HCT116 (cell line): ENCODE results near the gene VEPH1.

ENCODE experiments used
- EZH2phosphoT487 ChIP-seq: fragments of 200-600 bp; IDR thresholded peaks from 2 replicates; pipeline ENCODE4 v1.6.1; 2018; ENCODE audit warnings: antibody characterized with exemption, borderline replicate concordance
- FOSL1 ChIP-seq: IDR thresholded peaks from 2 replicates; pipeline ENCODE4 v1.6.1; 2012; ENCODE audit warnings: low read depth
- YY1 ChIP-seq: IDR thresholded peaks from 2 replicates; pipeline ENCODE4 v1.6.1; 2011; ENCODE audit warnings: low read length, low read depth, moderate library complexity, mild to moderate bottlenecking; ENCODE audit not compliant: insufficient replicate concordance; ENCODE audit errors: extremely low read depth
- TF ChIP-seq, protein P1 (sequence below), 3 experiments: fragments of 200-600 bp in 1 of 3; sonication (generic) in 1 of 3; IDR thresholded peaks in 2 of 3; conservative IDR thresholded peaks in 1 of 3; 2 replicates each; pipeline ENCODE4 v1.5.1; 2012 to 2017; ENCODE audit warnings: low read depth in 2 of 3, low read length in 2 of 3, antibody characterized with exemption in 1 of 3, borderline replicate concordance in 1 of 3, control low read depth in 1 of 3, mild to moderate bottlenecking in 1 of 3, mixed read lengths in 1 of 3, mixed run types in 1 of 3, moderate library complexity in 1 of 3; ENCODE audit not compliant: insufficient read depth in 1 of 3
- TF ChIP-seq, protein P2 (sequence below): IDR thresholded peaks from 2 replicates; pipeline ENCODE4 v1.6.1; 2012

DNA sequence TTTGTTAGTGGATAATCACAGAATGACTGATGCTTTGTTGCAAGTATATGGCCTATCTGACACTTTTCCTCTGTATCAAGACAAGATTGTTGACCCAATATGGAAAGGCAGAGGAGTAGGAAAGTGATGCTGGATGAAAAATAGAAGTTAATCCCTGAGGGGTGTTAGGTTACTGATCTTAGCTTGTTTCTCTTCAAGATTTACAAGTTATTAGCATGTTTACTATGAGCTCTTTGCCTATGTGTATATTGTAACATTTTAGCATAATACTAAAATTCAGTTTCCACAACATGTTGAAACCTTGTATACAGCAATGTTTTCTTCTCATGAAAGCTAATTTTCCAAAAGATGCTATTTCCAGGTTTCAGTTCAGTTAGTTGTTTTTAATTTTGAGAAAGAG, 222.9 kb downstream of the VEPH1 start:
- TF ChIP-seq, protein P1, sequence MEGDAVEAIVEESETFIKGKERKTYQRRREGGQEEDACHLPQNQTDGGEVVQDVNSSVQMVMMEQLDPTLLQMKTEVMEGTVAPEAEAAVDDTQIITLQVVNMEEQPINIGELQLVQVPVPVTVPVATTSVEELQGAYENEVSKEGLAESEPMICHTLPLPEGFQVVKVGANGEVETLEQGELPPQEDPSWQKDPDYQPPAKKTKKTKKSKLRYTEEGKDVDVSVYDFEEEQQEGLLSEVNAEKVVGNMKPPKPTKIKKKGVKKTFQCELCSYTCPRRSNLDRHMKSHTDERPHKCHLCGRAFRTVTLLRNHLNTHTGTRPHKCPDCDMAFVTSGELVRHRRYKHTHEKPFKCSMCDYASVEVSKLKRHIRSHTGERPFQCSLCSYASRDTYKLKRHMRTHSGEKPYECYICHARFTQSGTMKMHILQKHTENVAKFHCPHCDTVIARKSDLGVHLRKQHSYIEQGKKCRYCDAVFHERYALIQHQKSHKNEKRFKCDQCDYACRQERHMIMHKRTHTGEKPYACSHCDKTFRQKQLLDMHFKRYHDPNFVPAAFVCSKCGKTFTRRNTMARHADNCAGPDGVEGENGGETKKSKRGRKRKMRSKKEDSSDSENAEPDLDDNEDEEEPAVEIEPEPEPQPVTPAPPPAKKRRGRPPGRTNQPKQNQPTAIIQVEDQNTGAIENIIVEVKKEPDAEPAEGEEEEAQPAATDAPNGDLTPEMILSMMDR (IDR thresholded peaks at IDR 0.05 in 2 of 3, conservative IDR thresholded peaks at IDR 0.05 in 1 of 3; ENCODE audit: borderline replicate concordance in 1 of 3, insufficient read depth in 1 of 3, low read depth in 2 of 3, low read length in 2 of 3): no peak
- TF ChIP-seq EZH2phosphoT487 (no peak), YY1 (no peak), FOSL1 (no peak)
- TF ChIP-seq, protein P2, sequence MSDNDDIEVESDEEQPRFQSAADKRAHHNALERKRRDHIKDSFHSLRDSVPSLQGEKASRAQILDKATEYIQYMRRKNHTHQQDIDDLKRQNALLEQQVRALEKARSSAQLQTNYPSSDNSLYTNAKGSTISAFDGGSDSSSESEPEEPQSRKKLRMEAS: no peak
